Activated T-cell treated with anti-CD3 and anti-CD28 coated beads for 4 hours (primary cell): ENCODE measurements around the gene SEC61B.
"Not testable (repeated sequence)": the region's sequence is repeated elsewhere in the genome, so short reads cannot be mapped to it uniquely, and the experiment has no call there.

Experiments
- DNase-seq: peaks from one replicate; pipeline ENCODE4 v3.0.0-alpha.2; 2020

SEC61B gene

GRCh38 chr9:99192786-99193465, 29.2 kb upstream of the SEC61B start:
- DNase-seq: no peak

- DNase-seq: no peak
Observed at GRCh38 chr9:99193466-99193821, 28.6 kb upstream of the SEC61B start.

GRCh38 chr9:99196484-99196883, 25.6 kb upstream of the SEC61B start:
- not testable (repeated sequence) for DNase-seq

- no peak for DNase-seq
Observed at GRCh38 chr9:99197124-99197630, 24.9 kb upstream of the SEC61B start.

GRCh38 chr9:99197987-99198386, 24.1 kb upstream of the SEC61B start:
- DNase-seq: no peak

- DNase-seq: no peak
Observed at GRCh38 chr9:99199938-99200539, 22.0 kb upstream of the SEC61B start.

GRCh38 chr9:99201603-99202002, 20.5 kb upstream of the SEC61B start:
- DNase-seq: no peak

- DNase-seq: no peak
Observed at GRCh38 chr9:99210572-99210971, 11.5 kb upstream of the SEC61B start.

- DNase-seq: no peak
Observed at GRCh38 chr9:99211746-99212145, 10.3 kb upstream of the SEC61B start.

GRCh38 chr9:99213197-99213596, 8.9 kb upstream of the SEC61B start:
- DNase-seq: no peak

- DNase-seq: no peak
Observed at GRCh38 chr9:99216073-99216472, 6.0 kb upstream of the SEC61B start.

- DNase-seq: no peak
Observed at GRCh38 chr9:99220011-99220410, 2.1 kb upstream of the SEC61B start.

- no peak for DNase-seq
Observed at GRCh38 chr9:99221266-99221620, 839 bp upstream of the SEC61B start.

- no peak for DNase-seq
Observed at GRCh38 chr9:99222416-99223270, 561 bp downstream of the SEC61B start.

- DNase-seq: no peak
Observed at GRCh38 chr9:99224445-99224844, 2.4 kb downstream of the SEC61B start.

GRCh38 chr9:99226054-99226453, 4.0 kb downstream of the SEC61B start:
- no peak for DNase-seq

GRCh38 chr9:99230206-99230605, 8.1 kb downstream of the SEC61B start:
- DNase-seq: no peak

- no peak for DNase-seq
Observed at GRCh38 chr9:99231711-99232110, 9.6 kb downstream of the SEC61B start.

GRCh38 chr9:99234618-99235017, 12.5 kb downstream of the SEC61B start:
- DNase-seq: no peak

GRCh38 chr9:99235069-99235468, 13.0 kb downstream of the SEC61B start:
- no peak for DNase-seq

- DNase-seq: no peak
Observed at GRCh38 chr9:99235926-99236634, 14.0 kb downstream of the SEC61B start.

GRCh38 chr9:99237356-99237755, 15.3 kb downstream of the SEC61B start:
- no peak for DNase-seq

GRCh38 chr9:99237849-99238248, 15.8 kb downstream of the SEC61B start:
- not testable (repeated sequence) for DNase-seq
